ENCODE results near the gene GPR50. TPM values are rescaled to one million over a fixed set of nuclear protein-coding genes. Genes with fewer than 3 reads are reported as not detected.
A peak's percentile ranks its signal among the peaks of the same experiment; 100 is the strongest.

The GPR50 gene
- total RNA-seq, 1 donor from 2014 or later, result 1.00 TPM

- Mint-ChIP-seq H3K27ac (ENCODE audit: unreplicated experiment) (no peak overlapping the region), H3K36me3 (ENCODE audit: low read depth, unreplicated experiment) (no peaks in the 10 kb centered on the region), H3K9me3 (ENCODE audit: unreplicated experiment) (peaks cover 2% of the 10 kb centered on the region), H3K27me3 (ENCODE audit: low read depth, unreplicated experiment) (peaks cover 56% of the 10 kb centered on the region), H3K4me1 (ENCODE audit: low read depth, unreplicated experiment) (peaks cover 2% of the 10 kb centered on the region), H3K4me3 (ENCODE audit: unreplicated experiment) (peak overlapping the region; percentile 73)
- Histone ChIP-seq H3K36me3 (ENCODE audit: insufficient read depth, low read length) (no peaks in the 10 kb centered on the region), H4K20me1 (ENCODE audit: insufficient read depth, low read length) (no peaks in the 10 kb centered on the region), H3K79me2 (ENCODE audit: insufficient read depth, low read length) (no peaks in the 10 kb centered on the region), H3K27me3 (ENCODE audit: insufficient read depth, low read length) (peaks cover 16% of the 10 kb centered on the region), H2AFZ (ENCODE audit: low read depth, low read length) (no peak overlapping the region), H3K9ac (ENCODE audit: low read length) (no peak overlapping the region), H3K4me2 (ENCODE audit: low read length) (no peak overlapping the region), H3K4me1 (ENCODE audit: insufficient read depth, low read length) (no peaks in the 10 kb centered on the region), H3K9me3 (ENCODE audit: insufficient read depth, low read depth, low read length) (no peaks in the 10 kb centered on the region), H3K27ac (ENCODE audit: low read depth, low read length) (no peak overlapping the region), H3K4me3 (ENCODE audit: insufficient read depth, low read depth, low read length) (no peak overlapping the region)
- no peak for DNase-seq (ENCODE audit: low read depth)
- no peak for FAIRE-seq
- TF ChIP-seq CTCF (IDR thresholded peaks at IDR 0.05; ENCODE audit: insufficient read depth, low read depth, low read length), result no peak
- TF ChIP-seq EZH2 (IDR thresholded peaks at IDR 0.05; ENCODE audit: insufficient read depth, low read length), result no peak
Observed at GRCh38 chrX:151174581-151175282, 1.7 kb upstream of the GPR50 start.

- Histone ChIP-seq H3K4me2 (ENCODE audit: low read length) (no peak overlapping the region), H3K9me3 (ENCODE audit: insufficient read depth, low read depth, low read length) (no peaks in the 10 kb centered on the region), H2AFZ (ENCODE audit: low read depth, low read length) (no peak overlapping the region), H4K20me1 (ENCODE audit: insufficient read depth, low read length) (no peaks in the 10 kb centered on the region), H3K79me2 (ENCODE audit: insufficient read depth, low read length) (no peaks in the 10 kb centered on the region), H3K4me1 (ENCODE audit: insufficient read depth, low read length) (no peaks in the 10 kb centered on the region), H3K9ac (ENCODE audit: low read length) (no peak overlapping the region), H3K27ac (ENCODE audit: low read depth, low read length) (no peak overlapping the region), H3K4me3 (ENCODE audit: insufficient read depth, low read depth, low read length) (no peak overlapping the region), H3K27me3 (ENCODE audit: insufficient read depth, low read length) (peaks cover 16% of the 10 kb centered on the region), H3K36me3 (ENCODE audit: insufficient read depth, low read length) (no peaks in the 10 kb centered on the region)
- H3K4me1 Mint-ChIP-seq (ENCODE audit: low read depth, unreplicated experiment), result peaks cover 2% of the 10 kb centered on the region
- H3K4me3 Mint-ChIP-seq (ENCODE audit: unreplicated experiment), result peak overlapping the region; percentile 73
- DNase-seq (ENCODE audit: low read depth) (no peak), FAIRE-seq (no peak)
- TF ChIP-seq EZH2 (IDR thresholded peaks at IDR 0.05; ENCODE audit: insufficient read depth, low read length), result no peak
- TF ChIP-seq CTCF (IDR thresholded peaks at IDR 0.05; ENCODE audit: insufficient read depth, low read depth, low read length), result no peak
- H3K27ac Mint-ChIP-seq (ENCODE audit: unreplicated experiment), result no peak overlapping the region
- peaks cover 60% of the 10 kb centered on the region for H3K27me3 Mint-ChIP-seq (ENCODE audit: low read depth, unreplicated experiment)
- H3K9me3 Mint-ChIP-seq (ENCODE audit: unreplicated experiment), result no peaks in the 10 kb centered on the region
- H3K36me3 Mint-ChIP-seq (ENCODE audit: low read depth, unreplicated experiment), result no peaks in the 10 kb centered on the region
Observed at GRCh38 chrX:151175283-151176062, 911 bp upstream of the GPR50 start.

All from astrocyte (in vitro differentiated cells and primary cell).